ENCODE measurements around the gene AKR1C2.
"Not testable (repeated sequence)": the region's sequence is repeated elsewhere in the genome, so short reads cannot be mapped to it uniquely, and the experiment has no call there.

AKR1C2 gene

GRCh38 chr10:5023177-5023805, 19.6 kb upstream of the AKR1C2 start:
- DNase-seq (ENCODE audit: low spot score), result no peak

GRCh38 chr10:5021624-5022290, 18.1 kb upstream of the AKR1C2 start:
- DNase-seq (ENCODE audit: low spot score), result not testable (repeated sequence)

GRCh38 chr10:5019770-5020612, 16.3 kb upstream of the AKR1C2 start:
- DNase-seq (ENCODE audit: low spot score), result not testable (repeated sequence)

- DNase-seq (ENCODE audit: low spot score), result not testable (repeated sequence)
Observed at GRCh38 chr10:5018671-5019277, 15.1 kb upstream of the AKR1C2 start.

- DNase-seq (ENCODE audit: low spot score), result no peak
Observed at GRCh38 chr10:5018134-5018533, 14.5 kb upstream of the AKR1C2 start.

GRCh38 chr10:5014936-5015335, 11.3 kb upstream of the AKR1C2 start:
- DNase-seq (ENCODE audit: low spot score), result no peak

GRCh38 chr10:5014200-5014910, 10.7 kb upstream of the AKR1C2 start:
- DNase-seq (ENCODE audit: low spot score), result not testable (repeated sequence)

GRCh38 chr10:5013385-5013784, 9.7 kb upstream of the AKR1C2 start:
- DNase-seq (ENCODE audit: low spot score), result no peak

- DNase-seq (ENCODE audit: low spot score), result no peak
Observed at GRCh38 chr10:5012595-5012994, 8.9 kb upstream of the AKR1C2 start.

- DNase-seq (ENCODE audit: low spot score), result not testable (repeated sequence)
Observed at GRCh38 chr10:5011392-5011791, 7.7 kb upstream of the AKR1C2 start.

GRCh38 chr10:5010043-5010442, 6.4 kb upstream of the AKR1C2 start:
- not testable (repeated sequence) for DNase-seq (ENCODE audit: low spot score)

GRCh38 chr10:5008857-5009548, 5.3 kb upstream of the AKR1C2 start:
- not testable (repeated sequence) for DNase-seq (ENCODE audit: low spot score)

GRCh38 chr10:5004501-5004900, 844 bp upstream of the AKR1C2 start:
- DNase-seq (ENCODE audit: low spot score), result not testable (repeated sequence)

GRCh38 chr10:5004030-5004385, 351 bp upstream of the AKR1C2 start:
- not testable (repeated sequence) for DNase-seq (ENCODE audit: low spot score)

- DNase-seq (ENCODE audit: low spot score), result no peak
Observed at GRCh38 chr10:5002013-5002727, 1.5 kb downstream of the AKR1C2 start.

- no peak for DNase-seq (ENCODE audit: low spot score)
Observed at GRCh38 chr10:4998671-4999070, 5.0 kb downstream of the AKR1C2 start.

- DNase-seq (ENCODE audit: low spot score), result not testable (repeated sequence)
Observed at GRCh38 chr10:4994260-4994659, 9.4 kb downstream of the AKR1C2 start.

GRCh38 chr10:4992564-4992963, 11.1 kb downstream of the AKR1C2 start:
- not testable (repeated sequence) for DNase-seq (ENCODE audit: low spot score)

GRCh38 chr10:4991463-4991862, 12.2 kb downstream of the AKR1C2 start:
- DNase-seq (ENCODE audit: low spot score), result not testable (repeated sequence)

GRCh38 chr10:4990217-4990616, 13.4 kb downstream of the AKR1C2 start:
- no peak for DNase-seq (ENCODE audit: low spot score)
